Measurements from ENCODE around the gene DYNLT5. TPM values are rescaled to one million over a fixed set of nuclear protein-coding genes. Genes with fewer than 3 reads are reported as not detected.
"Not testable (repeated sequence)": the region's sequence is repeated elsewhere in the genome, so short reads cannot be mapped to it uniquely, and the experiment has no call there.

DYNLT5 gene
- total RNA-seq, 1 experiment from 2014 or later: not detected

DNA sequence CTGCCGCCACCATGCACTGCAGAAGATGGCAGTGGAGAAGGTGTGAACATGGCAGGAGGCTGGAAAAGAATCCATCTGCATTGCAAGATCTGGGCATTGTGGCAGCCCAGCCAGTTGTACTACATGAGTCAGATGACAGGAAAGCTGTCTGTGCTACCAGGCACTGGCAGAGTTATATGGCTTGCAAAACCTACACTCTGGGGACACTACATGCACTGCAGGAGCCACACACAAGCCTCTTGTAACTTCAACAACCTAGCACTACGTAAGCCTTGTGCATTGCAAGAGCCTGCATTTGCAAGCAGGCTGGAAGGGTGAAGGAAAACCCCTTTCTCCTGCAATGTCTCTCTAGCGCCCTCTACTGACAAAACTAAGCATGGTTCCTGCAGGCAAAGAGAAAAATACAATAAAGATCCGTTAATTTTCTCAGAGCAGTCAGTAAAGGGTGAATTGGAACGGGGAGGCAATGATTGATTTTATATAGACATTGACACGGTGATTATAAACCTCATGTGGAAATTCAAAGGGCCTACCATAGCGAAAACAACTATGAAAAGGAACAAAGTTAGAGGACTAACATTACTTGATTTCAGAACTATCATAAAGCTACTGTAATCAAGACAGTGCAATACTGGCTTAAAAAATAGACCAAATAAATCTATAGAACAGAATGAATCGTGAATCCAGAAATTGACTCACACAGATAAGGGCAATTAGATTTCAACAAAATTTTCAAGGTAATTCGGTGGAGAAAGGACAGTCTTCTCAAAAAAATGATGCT, 26.2 kb upstream of the DYNLT5 start:
- no peaks in the 10 kb centered on the region for H3K9me3 ChIP-seq (ENCODE audit: low read length)
- ChIA-PET POLR2A (ENCODE audit: unreplicated experiment) (interaction anchor here (0.6 kb wide), 1 partner anchor 277 kb away, joined by 5 read pairs; no protein-coding TSS in a partner anchor), CTCF (interaction anchor here (0.6 kb wide), 1 partner anchor 400 kb away, joined by 3 read pairs; no protein-coding TSS in a partner anchor)
- no TSS peak for BruUV-seq (replicated peaks)
- no peaks in the 10 kb centered on the region for H3K79me2 ChIP-seq (ENCODE audit: low read length)
- no peaks in the 10 kb centered on the region for H3K36me3 ChIP-seq (ENCODE audit: low read depth, low read length)
- no peak overlapping the region for H3K27ac ChIP-seq (ENCODE audit: low read length)
- H3K27me3 ChIP-seq (ENCODE audit: low read length): peaks cover 47% of the 10 kb centered on the region
- no peak overlapping the region for H3K4me2 ChIP-seq (ENCODE audit: low read length)
- no peak overlapping the region for H3K4me3 ChIP-seq (ENCODE audit: low read length)
- no peak overlapping the region for H2AFZ ChIP-seq (ENCODE audit: low read length)
- H4K20me1 ChIP-seq (ENCODE audit: low read length): no peaks in the 10 kb centered on the region
- no peaks in the 10 kb centered on the region for H3F3A ChIP-seq (ENCODE audit: low read length, unreplicated experiment)
- peak; percentile 78 for DNase-seq
- no peaks in the 10 kb centered on the region for H3K4me1 ChIP-seq (ENCODE audit: insufficient read depth, low read length)
- no peaks in the 10 kb centered on the region for H3K9me2 ChIP-seq (replicated peaks; ENCODE audit: low read length)
- TF ChIP-seq, protein P1, sequence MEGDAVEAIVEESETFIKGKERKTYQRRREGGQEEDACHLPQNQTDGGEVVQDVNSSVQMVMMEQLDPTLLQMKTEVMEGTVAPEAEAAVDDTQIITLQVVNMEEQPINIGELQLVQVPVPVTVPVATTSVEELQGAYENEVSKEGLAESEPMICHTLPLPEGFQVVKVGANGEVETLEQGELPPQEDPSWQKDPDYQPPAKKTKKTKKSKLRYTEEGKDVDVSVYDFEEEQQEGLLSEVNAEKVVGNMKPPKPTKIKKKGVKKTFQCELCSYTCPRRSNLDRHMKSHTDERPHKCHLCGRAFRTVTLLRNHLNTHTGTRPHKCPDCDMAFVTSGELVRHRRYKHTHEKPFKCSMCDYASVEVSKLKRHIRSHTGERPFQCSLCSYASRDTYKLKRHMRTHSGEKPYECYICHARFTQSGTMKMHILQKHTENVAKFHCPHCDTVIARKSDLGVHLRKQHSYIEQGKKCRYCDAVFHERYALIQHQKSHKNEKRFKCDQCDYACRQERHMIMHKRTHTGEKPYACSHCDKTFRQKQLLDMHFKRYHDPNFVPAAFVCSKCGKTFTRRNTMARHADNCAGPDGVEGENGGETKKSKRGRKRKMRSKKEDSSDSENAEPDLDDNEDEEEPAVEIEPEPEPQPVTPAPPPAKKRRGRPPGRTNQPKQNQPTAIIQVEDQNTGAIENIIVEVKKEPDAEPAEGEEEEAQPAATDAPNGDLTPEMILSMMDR (conservative IDR thresholded peaks at IDR 0.05; ENCODE audit: low read depth, low read length): peak; percentile 96
- TF ChIP-seq EZH2 (IDR thresholded peaks at IDR 0.05; ENCODE audit: low read length, unreplicated experiment): no peak
- H3K9ac ChIP-seq (ENCODE audit: low read length): no peak overlapping the region
- intact Hi-C loops (cut with micrococcal nuclease): loop anchor here (5.0 to 10.0 kb wide), 4 partner anchors 201 to 761 kb away; no protein-coding TSS in a partner anchor
- ATAC-seq: peak; percentile 49

DNA sequence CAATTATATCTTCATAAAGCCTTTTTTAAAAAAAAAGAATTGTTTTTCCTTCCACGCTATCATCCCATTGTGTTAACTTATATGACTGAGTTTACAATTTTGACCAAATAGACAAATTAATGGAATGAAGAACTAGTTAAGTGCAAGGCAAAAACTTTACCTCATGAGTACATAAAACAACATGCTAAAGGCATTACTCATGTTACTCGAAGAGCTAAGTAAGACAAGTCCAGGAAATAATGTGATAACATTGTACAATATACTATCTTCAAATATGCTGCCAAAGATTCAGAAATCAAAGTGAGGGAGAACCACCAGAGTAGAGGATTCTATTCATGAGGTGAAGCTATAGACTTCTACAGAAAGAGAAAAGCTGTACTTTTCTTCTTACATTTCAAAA, 24.2 kb upstream of the DYNLT5 start:
- no TSS peak for BruUV-seq (replicated peaks)
- intact Hi-C loops (cut with micrococcal nuclease): loop anchor here (5.0 to 10.0 kb wide), 4 partner anchors 203 to 763 kb away; no protein-coding TSS in a partner anchor
- TF ChIP-seq EZH2 (IDR thresholded peaks at IDR 0.05; ENCODE audit: low read length, unreplicated experiment) (no peak), EZH2phosphoT487 (IDR thresholded peaks at IDR 0.05; ENCODE audit: borderline replicate concordance, low read length) (no peak)
- TF ChIP-seq, protein P1 (conservative IDR thresholded peaks at IDR 0.05; ENCODE audit: low read depth, low read length): no peak

DNA sequence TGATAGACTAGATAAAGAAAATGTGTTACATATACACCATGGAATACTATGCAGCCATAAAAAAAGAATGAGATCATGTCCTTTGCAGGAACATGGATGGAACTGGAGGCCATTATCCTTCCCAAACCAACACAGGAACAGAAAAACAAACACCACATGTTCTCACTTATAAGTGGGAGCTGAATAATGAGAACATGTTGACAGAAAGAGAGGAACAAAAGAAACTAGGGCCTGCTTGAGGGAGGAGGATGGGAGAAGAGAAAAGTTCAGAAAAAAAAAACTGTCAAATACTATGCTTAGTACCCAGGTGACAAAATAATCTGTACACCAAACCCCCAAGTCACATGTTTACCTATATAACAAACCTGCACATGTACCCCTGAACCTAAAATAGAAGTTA, 23.5 kb upstream of the DYNLT5 start:
- H3K4me1 ChIP-seq (ENCODE audit: insufficient read depth, low read length): peaks cover 16% of the 10 kb centered on the region
- ATAC-seq; H3K9me2 ChIP-seq (replicated peaks; ENCODE audit: low read length); H3K4me2 ChIP-seq (ENCODE audit: low read length); POLR2A ChIA-PET (ENCODE audit: unreplicated experiment); H3K4me3 ChIP-seq (ENCODE audit: low read length); H3K36me3 ChIP-seq (ENCODE audit: low read depth, low read length); CTCF ChIA-PET; DNase-seq; H3F3A ChIP-seq (ENCODE audit: low read length, unreplicated experiment); H3K9ac ChIP-seq (ENCODE audit: low read length); BruUV-seq (replicated peaks); H2AFZ ChIP-seq (ENCODE audit: low read length); H3K27ac ChIP-seq (ENCODE audit: low read length); H3K79me2 ChIP-seq (ENCODE audit: low read length); H4K20me1 ChIP-seq (ENCODE audit: low read length); H3K9me3 ChIP-seq (ENCODE audit: low read length): not testable (repeated sequence)
- intact Hi-C loops (cut with micrococcal nuclease): loop anchor here (5.0 to 10.0 kb wide), 4 partner anchors 204 to 764 kb away; no protein-coding TSS in a partner anchor
- peaks cover 21% of the 10 kb centered on the region for H3K27me3 ChIP-seq (ENCODE audit: low read length)

More for the DNA sequence above, 24.2 kb upstream of the DYNLT5 start:
- H3K4me1 ChIP-seq (ENCODE audit: insufficient read depth, low read length): peaks cover 9% of the 10 kb centered on the region
- H3K27ac ChIP-seq (ENCODE audit: low read length): no peak overlapping the region
- no peak overlapping the region for H3K9ac ChIP-seq (ENCODE audit: low read length)
- DNase-seq (no peak), ATAC-seq (no peak)
- no peaks in the 10 kb centered on the region for H3K36me3 ChIP-seq (ENCODE audit: low read depth, low read length)
- peaks cover 27% of the 10 kb centered on the region for H3K27me3 ChIP-seq (ENCODE audit: low read length)
- CTCF ChIA-PET: no interaction called here
- no peak overlapping the region for H3K4me3 ChIP-seq (ENCODE audit: low read length)
- H4K20me1 ChIP-seq (ENCODE audit: low read length): no peaks in the 10 kb centered on the region
- H3K4me2 ChIP-seq (ENCODE audit: low read length): no peak overlapping the region
- H3F3A ChIP-seq (ENCODE audit: low read length, unreplicated experiment): no peaks in the 10 kb centered on the region
- H2AFZ ChIP-seq (ENCODE audit: low read length): no peak overlapping the region
- H3K79me2 ChIP-seq (ENCODE audit: low read length): no peaks in the 10 kb centered on the region
- POLR2A ChIA-PET (ENCODE audit: unreplicated experiment): no interaction called here
- no peaks in the 10 kb centered on the region for H3K9me2 ChIP-seq (replicated peaks; ENCODE audit: low read length)
- H3K9me3 ChIP-seq (ENCODE audit: low read length): no peaks in the 10 kb centered on the region
